ENCODE measurements around the gene ZNF358.

GRCh38 chr19:7489609-7490044 lies 26.3 kb upstream of the ZNF358 start:
- TF ChIP-seq CTCF (IDR thresholded peaks at IDR 0.05; ENCODE audit: insufficient read depth, low read depth, low read length) (no peak), EZH2 (IDR thresholded peaks at IDR 0.05; ENCODE audit: insufficient read depth, low read length) (no peak)
